ENCODE data around the gene C15orf40.
A peak's percentile ranks its signal among the peaks of the same experiment; 100 is the strongest.
"Not testable (repeated sequence)": the region's sequence is repeated elsewhere in the genome, so short reads cannot be mapped to it uniquely, and the experiment has no call there.

C15orf40 gene

GRCh38 chr15:83010709-83011270, 649 bp downstream of the C15orf40 start:
- H3K9me3 Mint-ChIP-seq, result no peaks in the 10 kb centered on the region
- H3K27me3 Mint-ChIP-seq, result no peaks in the 10 kb centered on the region
- peak overlapping the region; percentile 91 for H3K4me3 Mint-ChIP-seq
- H3K4me1 Mint-ChIP-seq, result peaks cover 56% of the 10 kb centered on the region
- peaks cover 6% of the 10 kb centered on the region for H3K36me3 Mint-ChIP-seq
- peak overlapping the region; percentile 88 for H3K27ac Mint-ChIP-seq

- not testable (repeated sequence) for H3K4me3 Mint-ChIP-seq, H3K9me3 Mint-ChIP-seq, H3K36me3 Mint-ChIP-seq, H3K27ac Mint-ChIP-seq, H3K27me3 Mint-ChIP-seq
- H3K4me1 Mint-ChIP-seq, result peaks cover 11% of the 10 kb centered on the region
Measured at GRCh38 chr15:83000672-83001031, 10.8 kb downstream of the C15orf40 start.

- peak overlapping the region; percentile 65 for H3K4me3 Mint-ChIP-seq
- no peaks in the 10 kb centered on the region for H3K9me3 Mint-ChIP-seq
- peak overlapping the region; percentile 52 for H3K27ac Mint-ChIP-seq
- H3K36me3 Mint-ChIP-seq, result peaks cover 2% of the 10 kb centered on the region
- peaks cover 11% of the 10 kb centered on the region for H3K4me1 Mint-ChIP-seq
- no peaks in the 10 kb centered on the region for H3K27me3 Mint-ChIP-seq
Measured at GRCh38 chr15:82999905-83000671, 11.4 kb downstream of the C15orf40 start.

GRCh38 chr15:82999426-82999825, 12.0 kb downstream of the C15orf40 start:
- peaks cover 11% of the 10 kb centered on the region for H3K4me1 Mint-ChIP-seq
- no peak overlapping the region for H3K27ac Mint-ChIP-seq
- no peaks in the 10 kb centered on the region for H3K36me3 Mint-ChIP-seq
- H3K4me3 Mint-ChIP-seq, result no peak overlapping the region
- H3K27me3 Mint-ChIP-seq, result no peaks in the 10 kb centered on the region
- no peaks in the 10 kb centered on the region for H3K9me3 Mint-ChIP-seq

- no peaks in the 10 kb centered on the region for H3K9me3 Mint-ChIP-seq
- no peak overlapping the region for H3K27ac Mint-ChIP-seq
- no peaks in the 10 kb centered on the region for H3K27me3 Mint-ChIP-seq
- H3K36me3 Mint-ChIP-seq, result peaks cover 1% of the 10 kb centered on the region
- no peak overlapping the region for H3K4me3 Mint-ChIP-seq
- H3K4me1 Mint-ChIP-seq, result peaks cover 11% of the 10 kb centered on the region
Measured at GRCh38 chr15:82995938-82996337, 15.5 kb downstream of the C15orf40 start.

- Mint-ChIP-seq H3K27ac (no peak overlapping the region), H3K4me3 (no peak overlapping the region)
Measured at GRCh38 chr15:82995076-82995475, 16.4 kb downstream of the C15orf40 start.

GRCh38 chr15:82993144-82993543, 18.3 kb downstream of the C15orf40 start:
- Mint-ChIP-seq H3K9me3 (no peaks in the 10 kb centered on the region), H3K27me3 (no peaks in the 10 kb centered on the region), H3K36me3 (peaks cover 8% of the 10 kb centered on the region), H3K4me3 (no peak overlapping the region), H3K4me1 (peaks cover 7% of the 10 kb centered on the region), H3K27ac (no peak overlapping the region)

More at GRCh38 chr15:82995076-82995475, 16.4 kb downstream of the C15orf40 start:
- Mint-ChIP-seq H3K4me1 (peaks cover 7% of the 10 kb centered on the region), H3K27me3 (no peaks in the 10 kb centered on the region), H3K36me3 (peaks cover 5% of the 10 kb centered on the region), H3K9me3 (no peaks in the 10 kb centered on the region)

GRCh38 chr15:82992436-82992998, 18.9 kb downstream of the C15orf40 start:
- Mint-ChIP-seq H3K36me3 (peaks cover 8% of the 10 kb centered on the region), H3K27me3 (no peaks in the 10 kb centered on the region), H3K9me3 (no peaks in the 10 kb centered on the region), H3K27ac (no peak overlapping the region), H3K4me3 (no peak overlapping the region), H3K4me1 (peaks cover 10% of the 10 kb centered on the region)

- Mint-ChIP-seq H3K4me1 (peaks cover 40% of the 10 kb centered on the region), H3K9me3 (no peaks in the 10 kb centered on the region), H3K36me3 (peaks cover 7% of the 10 kb centered on the region), H3K27me3 (no peaks in the 10 kb centered on the region), H3K27ac (no peak overlapping the region), H3K4me3 (peak overlapping the region; percentile 98)
Measured at GRCh38 chr15:82986442-82986780, 25.0 kb downstream of the C15orf40 start.

GRCh38 chr15:82985688-82986441, 25.6 kb downstream of the C15orf40 start, which contains the start of gene RAMAC:
Gene RAMAC (plus strand): TSS chr15:82986210. CDS start chr15:82989019, 2,809 bp downstream.
- Mint-ChIP-seq H3K9me3 (no peaks in the 10 kb centered on the region), H3K4me1 (peaks cover 40% of the 10 kb centered on the region), H3K27me3 (no peaks in the 10 kb centered on the region), H3K36me3 (peaks cover 7% of the 10 kb centered on the region), H3K4me3 (peak within 1 kb of the TSS; percentile 98), H3K27ac (peak within 1 kb of the TSS; percentile 91)

GRCh38 chr15:82980981-82981380, 30.5 kb downstream of the C15orf40 start:
- Mint-ChIP-seq H3K4me1 (peaks cover 21% of the 10 kb centered on the region), H3K27ac (no peak overlapping the region), H3K36me3 (no peaks in the 10 kb centered on the region), H3K9me3 (no peaks in the 10 kb centered on the region), H3K4me3 (no peak overlapping the region), H3K27me3 (no peaks in the 10 kb centered on the region)

GRCh38 chr15:82979726-82980125, 31.7 kb downstream of the C15orf40 start:
- no peaks in the 10 kb centered on the region for H3K36me3 Mint-ChIP-seq
- H3K9me3 Mint-ChIP-seq, result no peaks in the 10 kb centered on the region
- no peak overlapping the region for H3K27ac Mint-ChIP-seq
- H3K27me3 Mint-ChIP-seq, result no peaks in the 10 kb centered on the region
- H3K4me1 Mint-ChIP-seq, result peaks cover 10% of the 10 kb centered on the region
- no peak overlapping the region for H3K4me3 Mint-ChIP-seq

- Mint-ChIP-seq H3K27ac (no peak overlapping the region), H3K4me3 (no peak overlapping the region), H3K27me3 (no peaks in the 10 kb centered on the region)
Measured at GRCh38 chr15:82978438-82978837, 33.0 kb downstream of the C15orf40 start.

GRCh38 chr15:82977076-82977475, 34.4 kb downstream of the C15orf40 start:
- H3K36me3 Mint-ChIP-seq, result no peaks in the 10 kb centered on the region
- H3K9me3 Mint-ChIP-seq, result no peaks in the 10 kb centered on the region
- no peaks in the 10 kb centered on the region for H3K27me3 Mint-ChIP-seq
- H3K27ac Mint-ChIP-seq, result no peak overlapping the region
- no peak overlapping the region for H3K4me3 Mint-ChIP-seq
- peaks cover 3% of the 10 kb centered on the region for H3K4me1 Mint-ChIP-seq

More at GRCh38 chr15:82978438-82978837, 33.0 kb downstream of the C15orf40 start:
- Mint-ChIP-seq H3K36me3 (no peaks in the 10 kb centered on the region), H3K4me1 (peaks cover 3% of the 10 kb centered on the region), H3K9me3 (no peaks in the 10 kb centered on the region)

- no peaks in the 10 kb centered on the region for H3K9me3 Mint-ChIP-seq
- H3K4me3 Mint-ChIP-seq, result no peak overlapping the region
- H3K4me1 Mint-ChIP-seq, result no peaks in the 10 kb centered on the region
- H3K27ac Mint-ChIP-seq, result no peak overlapping the region
- H3K27me3 Mint-ChIP-seq, result no peaks in the 10 kb centered on the region
- no peaks in the 10 kb centered on the region for H3K36me3 Mint-ChIP-seq
Measured at GRCh38 chr15:82972990-82973389, 38.4 kb downstream of the C15orf40 start.

Data from activated naive CD4-positive, alpha-beta T cell treated with anti-CD3 and anti-CD28 coated beads, Interleukin-2, amount 50 U/mL, for 24 hours (primary cell).